Coronary artery (tissue), 2 donors: Measurements from ENCODE around the gene DRD1.
"Not testable (repeated sequence)": the region's sequence is repeated elsewhere in the genome, so short reads cannot be mapped to it uniquely, and the experiment has no call there.

Source experiments
- DNase-seq: peaks from one replicate; pipeline ENCODE4 v3.0.0-alpha.2; 2017; ENCODE audit warnings: low spot score
- H3K27ac ChIP-seq, 2 donors: fragments of 200-600 bp; sonication (generic); one replicate each; pipeline ENCODE4 v1.5.1; 2016 to 2019
- H3K4me3 ChIP-seq: fragments of 200-600 bp; sonication (generic); 2 replicates; pipeline ENCODE4 v1.5.1; 2016; ENCODE audit warnings: mild to moderate bottlenecking, moderate library complexity
- CTCF ChIP-seq: fragments of 200-600 bp; sonication (generic); IDR thresholded peaks from one replicate; pipeline ENCODE4 v1.5.1; 2019; ENCODE audit warnings: antibody characterized with exemption

The DRD1 gene

DNA sequence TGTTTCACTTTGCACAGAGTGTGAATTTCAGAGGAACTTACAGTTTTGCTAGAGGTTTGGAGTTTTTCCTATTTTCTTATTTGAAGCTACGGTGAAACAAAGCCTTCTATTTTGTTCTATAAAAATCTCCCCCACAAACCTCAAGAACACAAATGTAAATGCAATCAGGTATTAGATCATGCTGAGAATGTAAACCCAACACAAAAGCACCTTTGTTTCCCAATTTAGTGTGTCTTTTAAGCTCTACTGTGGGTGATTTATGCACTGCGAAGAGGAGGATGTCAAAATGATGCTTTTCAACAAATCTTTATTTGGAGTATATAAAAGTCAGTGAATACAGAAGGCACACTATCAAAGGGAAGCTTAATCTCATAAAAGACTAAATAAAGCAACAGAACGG, 4.3 kb upstream of the DRD1 start:
- DNase-seq = no peak
- no peak overlapping the region for H3K4me3 ChIP-seq
- no peak overlapping the region for H3K27ac ChIP-seq
- TF ChIP-seq CTCF = no peak

- no peak for DNase-seq
- Histone ChIP-seq H3K4me3 (no peak overlapping the region), H3K27ac (no peak overlapping the region)
- TF ChIP-seq CTCF = no peak
Measured at GRCh38 chr5:175447571-175447970, 3.6 kb upstream of the DRD1 start.

GRCh38 chr5:175446378-175446777, 2.4 kb upstream of the DRD1 start:
- not testable (repeated sequence) for H3K27ac ChIP-seq, DNase-seq, H3K4me3 ChIP-seq

DNA sequence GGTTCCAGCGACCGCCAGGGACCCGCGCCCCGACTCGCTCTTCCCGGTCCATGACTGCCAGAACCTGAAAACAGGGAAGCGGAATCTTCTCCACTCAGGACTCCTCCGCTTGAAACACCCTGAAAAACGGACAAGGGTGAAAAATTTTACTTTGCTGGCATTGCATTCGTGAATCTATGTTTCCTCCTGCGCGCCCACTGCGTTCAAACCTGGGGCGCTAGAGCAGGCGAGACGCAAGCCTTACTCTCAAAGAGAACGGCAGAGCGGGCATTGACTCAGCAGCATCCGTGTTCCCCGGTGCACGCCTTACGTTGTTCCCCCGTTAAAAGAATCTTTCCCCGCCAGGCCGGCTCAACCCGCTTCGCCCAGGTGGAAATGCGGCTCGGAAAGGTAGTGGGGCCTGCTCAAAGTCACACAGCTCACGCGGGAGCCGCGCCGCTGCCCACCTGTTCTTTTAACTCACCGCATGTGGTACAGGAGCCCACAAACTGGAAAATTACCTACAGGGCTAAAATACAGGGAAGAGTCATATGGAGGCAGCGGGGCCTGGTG, 999 bp upstream of the DRD1 start:
- TF ChIP-seq CTCF = no peak
- DNase-seq = no peak
- Histone ChIP-seq H3K4me3 (peak overlapping the region; percentile 70), H3K27ac (no peak overlapping the region)

GRCh38 chr5:175443514-175444059, 395 bp downstream of the DRD1 start:
- no peak for DNase-seq
- peak overlapping the region; percentile 70 for H3K4me3 ChIP-seq
- no peak for TF ChIP-seq CTCF
- H3K27ac ChIP-seq = no peak overlapping the region

DNA sequence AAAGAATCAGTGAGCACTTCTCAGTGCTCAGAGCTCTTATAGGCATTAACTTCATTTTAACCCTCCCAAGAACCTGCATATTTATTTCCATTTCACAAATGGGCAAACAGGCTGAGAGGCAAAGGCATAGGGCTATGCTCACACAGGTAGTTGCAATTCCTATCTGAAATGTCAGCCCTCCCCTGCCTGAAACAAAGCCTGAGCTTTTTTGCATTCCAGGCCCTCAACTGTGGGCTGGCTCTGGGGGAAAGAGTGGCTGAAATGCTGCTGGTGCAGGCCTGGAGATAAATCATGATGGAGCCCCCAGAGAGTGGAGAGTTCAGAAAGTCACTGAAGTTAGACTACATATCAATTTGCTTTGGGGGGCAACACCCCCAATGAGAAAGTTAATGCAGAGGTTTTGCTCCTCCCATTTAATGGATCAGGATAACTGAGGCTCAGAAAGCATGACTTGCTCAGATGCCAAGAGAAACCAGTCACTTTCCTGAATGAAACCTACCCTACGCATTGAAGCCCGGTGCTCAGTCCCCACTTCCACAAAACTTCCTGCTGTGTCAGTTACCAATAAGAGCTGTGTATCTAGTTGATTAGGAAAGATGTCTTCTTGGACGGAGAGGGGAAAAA, 5.6 kb downstream of the DRD1 start:
- no peak for DNase-seq
- Histone ChIP-seq H3K27ac (no peak overlapping the region), H3K4me3 (no peak overlapping the region)
- TF ChIP-seq CTCF = no peak

- no peak for TF ChIP-seq CTCF
- no peak overlapping the region for H3K4me3 ChIP-seq
- no peak for DNase-seq
- H3K27ac ChIP-seq = no peak overlapping the region
Measured at GRCh38 chr5:175436359-175436758, 7.6 kb downstream of the DRD1 start.
